Gastrocnemius medialis (tissue), 4 donors: ENCODE results near the gene CTIF. TPM values are rescaled to one million over a fixed set of nuclear protein-coding genes. Genes with fewer than 3 reads are reported as not detected.

Experiments used
- ATAC-seq, 2 donors: fragments of 150-250 bp; one replicate each; pipeline ENCODE4 v1.9.1; 2016
- DNase-seq, 2 donors: peaks; one replicate each; pipeline ENCODE4 v3.0.0-alpha.2; 2019
- H3K27ac ChIP-seq, 4 donors: fragments of 200-600 bp; sonication (generic); 1 replicate in 1 of 4; 2 replicates in 3 of 4; pipeline ENCODE4 v1.5.1; 2016 to 2018; ENCODE audit warnings: mild to moderate bottlenecking in 2 of 4, moderate library complexity in 1 of 4
- H3K27me3 ChIP-seq, 3 donors: fragments of 200-600 bp; sonication (generic) in 2 of 3; 1 replicate in 1 of 3; 2 replicates in 2 of 3; pipeline versions ENCODE4 v1.5.1 to v1.6.0; 2016 to 2019; ENCODE audit warnings: mild to moderate bottlenecking in 1 of 3, moderate library complexity in 1 of 3
- H3K36me3 ChIP-seq, 2 donors: fragments of 200-600 bp; sonication (generic) in 1 of 2; one replicate each; pipeline ENCODE4 v1.5.1; 2017 to 2018
- H3K4me1 ChIP-seq, 2 donors: fragments of 200-600 bp; sonication (generic) in 1 of 2; one replicate each; pipeline ENCODE4 v1.5.1; 2016 to 2017; ENCODE audit warnings: mild to moderate bottlenecking in 2 of 2
- H3K4me3 ChIP-seq, 4 donors: fragments of 200-600 bp; sonication (generic) in 3 of 4; 1 replicate in 1 of 4; 2 replicates in 3 of 4; pipeline ENCODE4 v1.5.1; 2016 to 2019; ENCODE audit warnings: mild to moderate bottlenecking in 2 of 4
- H3K9me3 ChIP-seq, 3 donors: fragments of 200-600 bp; sonication (generic) in 2 of 3; 1 replicate in 1 of 3; 2 replicates in 2 of 3; pipeline ENCODE4 v1.5.1; 2016 to 2019
- CTCF ChIP-seq, 5 experiments: fragments of 450-650 bp in 3 of 5; fragments of 200-600 bp in 2 of 5; sonication (generic) in 2 of 5; IDR thresholded peaks in 4 of 5; conservative IDR thresholded peaks in 1 of 5; 1 replicate in 4 of 5; 2 replicates in 1 of 5; pipeline ENCODE4 v1.5.1; 2016 to 2019; ENCODE audit warnings: antibody characterized with exemption in 5 of 5, mild to moderate bottlenecking in 3 of 5, moderate library complexity in 3 of 5
- POLR2A ChIP-seq, 2 donors: fragments of 450-650 bp; IDR thresholded peaks; one replicate each; pipeline ENCODE4 v1.6.1; 2017; ENCODE audit warnings: antibody characterized with exemption in 2 of 2, mild to moderate bottlenecking in 2 of 2, moderate library complexity in 2 of 2
- in situ Hi-C, 4 donors: fragments of 200-750 bp; cut with MboI; loops; one replicate each; pipeline versions ENCODE4 v1.15.0 to v1.8.0; 2017; ENCODE audit warnings: low sequenced_read_pairs in 4 of 4
- intact Hi-C: fragments of 100-400 bp; cut with DNase I; formaldehyde crosslinking; loops from one replicate; pipeline ENCODE4 v1.15.1; 2023; ENCODE audit warnings: low total_unique reads
- total RNA-seq, 4 donors: library from RNA; depleted of rRNA; stranded (reverse); fragments of >200 nt; gene quantifications; one replicate each; pipeline versions ENCODE4 v1.1.0 to v1.2.3, GENCODE V29; 2016

CTIF gene
- total RNA-seq, 4 donors from 2014 or later, result 20.2 to 35.4 (median 23.1) TPM

- no peak overlapping the region for H3K4me3 ChIP-seq
- no peaks in the 10 kb centered on the region for H3K27me3 ChIP-seq
- H3K27ac ChIP-seq, result peak overlapping the region; percentile 48 to 74 (median 66)
- in situ Hi-C loops (no loop called here), intact Hi-C loops (no loop called here)
- TF ChIP-seq CTCF (IDR thresholded peaks at IDR 0.05 in 4 of 5, conservative IDR thresholded peaks at IDR 0.05 in 1 of 5), result no peak
- TF ChIP-seq POLR2A (IDR thresholded peaks at IDR 0.05), result no peak
- no peak for DNase-seq
- H3K4me1 ChIP-seq, result peaks cover 16 to 32% of the 10 kb centered on the region in 2 donors
- no peaks in the 10 kb centered on the region for H3K9me3 ChIP-seq
- ATAC-seq, result peak; percentile 18 to 53
- no peaks in the 10 kb centered on the region for H3K36me3 ChIP-seq
Observed at GRCh38 chr18:48842259-48843061, 303.6 kb downstream of the CTIF start.

GRCh38 chr18:48843162-48843561, 304.3 kb downstream of the CTIF start:
- intact Hi-C loops (no loop called here), in situ Hi-C loops (no loop called here)
- DNase-seq (no peak), ATAC-seq (no peak)
- TF ChIP-seq POLR2A (IDR thresholded peaks at IDR 0.05) (no peak), CTCF (IDR thresholded peaks at IDR 0.05 in 4 of 5, conservative IDR thresholded peaks at IDR 0.05 in 1 of 5) (no peak)
- Histone ChIP-seq H3K36me3 (no peaks in the 10 kb centered on the region), H3K4me3 (no peak overlapping the region), H3K4me1 (peaks cover 18 to 32% of the 10 kb centered on the region in 2 donors), H3K27ac (peak overlapping the region in 3 of 4 donors; percentile 64 to 74 (median 69)), H3K27me3 (no peaks in the 10 kb centered on the region), H3K9me3 (no peaks in the 10 kb centered on the region)

- TF ChIP-seq CTCF (IDR thresholded peaks at IDR 0.05 in 4 of 5, conservative IDR thresholded peaks at IDR 0.05 in 1 of 5), result no peak
- no peak for TF ChIP-seq POLR2A (IDR thresholded peaks at IDR 0.05)
- Histone ChIP-seq H3K27me3 (no peaks in the 10 kb centered on the region), H3K9me3 (no peaks in the 10 kb centered on the region), H3K4me1 (peaks cover 18 to 32% of the 10 kb centered on the region in 2 donors), H3K27ac (peak overlapping the region in 2 of 4 donors; percentile 64 to 69), H3K36me3 (no peaks in the 10 kb centered on the region), H3K4me3 (no peak overlapping the region)
- in situ Hi-C loops, result no loop called here
- ATAC-seq, result no peak
- no peak for DNase-seq
- intact Hi-C loops, result no loop called here
Observed at GRCh38 chr18:48843596-48843995, 304.8 kb downstream of the CTIF start.

- TF ChIP-seq POLR2A (IDR thresholded peaks at IDR 0.05) (no peak), CTCF (IDR thresholded peaks at IDR 0.05 in 4 of 5, conservative IDR thresholded peaks at IDR 0.05 in 1 of 5) (no peak)
- Histone ChIP-seq H3K4me3 (no peak overlapping the region), H3K4me1 (peaks cover 14 to 28% of the 10 kb centered on the region in 2 donors), H3K27me3 (no peaks in the 10 kb centered on the region), H3K27ac (no peak overlapping the region), H3K9me3 (no peaks in the 10 kb centered on the region), H3K36me3 (no peaks in the 10 kb centered on the region)
- in situ Hi-C loops, result no loop called here
- intact Hi-C loops, result no loop called here
- ATAC-seq (no peak), DNase-seq (no peak)
Observed at GRCh38 chr18:48844271-48844670, 305.4 kb downstream of the CTIF start.
